HG03060 (cell line): Measurements from ENCODE around the gene RNASEH1.
"Not testable (repeated sequence)": the region's sequence is repeated elsewhere in the genome, so short reads cannot be mapped to it uniquely, and the experiment has no call there.

Source experiments
- ATAC-seq: cut with Tn5 transposase; IDR thresholded peaks from one replicate; pipeline ENCODE4 v1.9.1; 2021; ENCODE audit warnings: low read depth, moderate number of reproducible peaks; ENCODE audit not compliant: unreplicated experiment

Gene RNASEH1

DNA sequence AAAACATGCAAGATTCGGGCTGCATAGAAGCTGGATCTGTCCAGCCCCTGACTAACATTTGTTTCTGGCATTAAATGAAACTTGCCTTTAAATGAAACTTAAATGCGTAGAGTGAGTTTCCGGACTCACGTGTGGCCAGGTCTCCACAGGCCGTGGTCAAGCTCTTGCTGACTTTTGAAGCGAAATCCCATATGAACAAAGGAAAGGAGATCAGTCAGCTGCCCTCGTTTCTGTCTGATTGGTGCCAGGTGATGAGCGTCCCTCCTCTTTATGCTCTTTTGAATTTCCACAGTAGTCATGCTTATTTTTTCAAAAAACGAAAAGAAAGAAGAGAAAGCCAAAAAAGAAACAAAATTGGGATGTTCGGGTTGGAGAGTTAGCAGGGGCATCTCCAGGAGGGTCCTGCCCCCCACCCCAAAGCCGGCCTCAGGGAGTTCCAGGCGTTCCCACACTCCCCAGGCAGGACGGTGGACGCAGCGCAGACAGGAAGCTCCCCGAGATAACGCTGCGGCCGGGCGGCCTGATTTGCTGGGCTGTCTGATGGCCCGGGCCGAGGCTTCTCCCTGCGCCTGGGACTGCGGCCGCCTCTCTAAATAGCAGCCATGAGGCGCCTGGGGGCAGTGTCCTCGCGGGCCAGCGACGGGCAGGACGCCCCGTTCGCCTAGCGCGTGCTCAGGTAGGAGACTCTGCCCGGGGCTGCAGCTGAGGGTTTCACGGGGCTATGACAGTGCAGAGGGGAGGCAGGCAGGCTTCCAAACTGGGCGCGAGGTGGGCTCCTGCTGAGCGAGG is 36.6 kb upstream of the RNASEH1 start, which contains the start of gene COLEC11:
TSS of gene COLEC11 (plus strand) at position 620 of the 789 bp plus-strand sequence. CDS start 9,229 bp downstream, outside the sequence.
- ATAC-seq: no peak

DNA sequence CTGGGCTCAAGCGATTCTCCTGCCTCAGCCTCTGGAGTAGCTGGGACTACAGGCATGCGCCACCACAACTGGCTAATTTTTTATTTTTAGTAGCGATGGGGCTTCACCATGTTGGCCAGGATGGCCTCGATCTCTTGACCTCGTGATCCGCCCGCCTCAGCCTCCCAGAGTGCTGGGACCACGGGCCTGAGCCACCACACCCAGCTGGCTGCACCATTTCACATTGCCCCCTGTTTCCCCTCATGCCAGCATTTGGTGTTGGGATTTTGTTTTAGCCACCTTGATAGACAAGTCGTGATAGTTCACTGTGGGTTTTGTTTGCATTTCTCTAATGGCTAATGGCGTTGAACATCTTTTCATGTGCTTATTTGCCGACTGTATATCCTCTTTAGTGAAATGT is 31.0 kb upstream of the RNASEH1 start:
- no peak for ATAC-seq

DNA sequence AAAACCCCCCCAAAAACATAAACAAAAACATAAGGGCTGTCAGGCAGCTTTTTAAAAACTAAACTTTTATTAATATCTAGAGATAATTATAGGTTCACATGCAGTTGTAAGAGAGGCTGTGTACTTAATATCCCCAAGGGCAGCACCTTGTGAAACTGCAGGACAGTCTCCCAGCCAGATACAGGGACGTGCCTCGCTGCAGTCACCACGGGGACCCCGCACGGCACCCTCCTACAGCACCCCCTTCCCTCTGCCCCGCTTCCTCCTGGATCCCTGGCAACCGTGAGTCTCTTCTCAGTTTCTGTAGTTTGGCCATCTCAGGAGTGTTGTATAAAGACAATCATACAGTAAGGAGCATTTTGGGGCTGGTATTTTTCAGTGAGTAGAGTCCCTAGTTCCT is 30.0 kb upstream of the RNASEH1 start:
- ATAC-seq: no peak

DNA sequence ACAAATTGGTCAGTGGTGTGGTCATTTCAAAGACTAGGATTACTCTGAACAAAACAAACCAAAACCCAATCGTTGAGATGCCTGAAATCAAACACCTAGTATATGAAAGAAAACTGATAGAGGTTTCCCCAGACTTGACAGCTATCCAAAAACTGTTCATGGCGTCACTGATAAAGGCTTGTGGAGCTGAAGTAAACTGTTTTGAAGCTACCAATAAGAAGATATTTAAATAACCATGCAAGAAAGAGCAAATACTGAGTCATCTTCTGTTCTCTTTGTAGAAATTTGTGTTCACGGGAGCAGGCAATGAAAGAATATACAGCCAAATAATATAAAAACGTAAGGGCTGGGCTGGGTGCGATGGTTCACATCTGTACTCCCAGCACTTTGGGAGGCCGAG is 29.3 kb upstream of the RNASEH1 start:
- no peak for ATAC-seq

DNA sequence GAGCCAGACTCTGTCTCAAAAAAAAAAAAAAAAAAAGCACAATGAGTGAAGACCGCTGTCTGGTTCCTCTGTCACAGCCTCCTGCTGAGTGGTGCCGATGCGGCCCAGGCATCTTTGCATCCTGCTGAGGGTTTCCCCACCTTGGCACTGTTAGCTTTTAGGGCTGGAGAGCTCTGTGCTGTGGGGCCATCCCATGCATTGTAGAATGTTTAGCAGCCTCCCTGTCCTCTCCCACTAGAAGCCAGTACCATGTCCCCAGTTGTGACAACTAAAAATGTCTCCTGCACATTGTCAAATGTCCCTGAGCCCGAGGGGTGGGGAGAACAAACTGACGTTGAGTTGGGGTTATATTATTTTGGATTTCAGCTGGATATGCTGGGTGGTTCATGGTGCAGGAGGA is 28.9 kb upstream of the RNASEH1 start:
- ATAC-seq: no peak

GRCh38 chr2:3586220-3586619 is 28.1 kb upstream of the RNASEH1 start:
- ATAC-seq: no peak

DNA sequence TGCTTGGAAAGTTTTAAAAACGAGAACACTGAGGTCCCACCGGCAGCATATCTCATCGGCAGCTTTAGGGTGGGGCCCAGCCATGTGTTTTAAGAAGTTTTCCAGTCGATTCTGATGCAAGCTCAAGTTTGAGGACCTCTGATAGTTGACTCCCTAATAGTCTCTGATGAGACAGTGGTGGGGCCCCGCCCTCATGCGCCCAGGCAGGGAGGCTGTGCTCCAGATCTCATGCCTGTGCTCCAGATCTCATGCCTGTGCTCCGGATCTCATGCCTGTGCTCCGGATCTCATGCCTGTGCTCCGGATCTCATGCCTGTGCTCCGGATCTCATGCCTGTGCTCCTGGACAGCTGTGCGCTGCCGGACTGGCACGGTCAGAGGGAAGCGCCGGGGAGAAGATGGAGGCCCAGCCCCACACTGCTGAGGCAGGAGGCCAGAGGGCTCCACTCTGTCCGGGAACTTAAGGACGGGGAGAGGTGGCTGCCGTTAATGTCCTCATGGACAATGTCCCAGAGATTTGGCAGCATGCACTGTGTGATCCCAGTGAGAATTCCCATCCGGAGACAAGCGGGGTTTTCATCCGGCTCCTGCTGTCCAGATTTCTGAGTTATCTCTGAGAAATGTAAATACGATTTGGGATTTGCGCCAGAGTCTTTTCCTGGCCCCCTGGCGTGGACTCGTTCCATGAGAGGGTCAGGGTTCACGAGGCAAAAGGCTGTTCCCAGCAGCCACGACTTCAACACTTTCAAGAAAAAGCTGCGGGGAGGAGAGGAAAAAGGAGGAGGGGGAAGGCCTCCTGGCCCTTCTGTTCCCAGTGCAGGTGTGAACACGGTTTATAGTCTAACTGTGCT is 27.4 kb upstream of the RNASEH1 start:
- no peak for ATAC-seq

GRCh38 chr2:3584608-3585260 is 26.6 kb upstream of the RNASEH1 start:
- no peak for ATAC-seq

DNA sequence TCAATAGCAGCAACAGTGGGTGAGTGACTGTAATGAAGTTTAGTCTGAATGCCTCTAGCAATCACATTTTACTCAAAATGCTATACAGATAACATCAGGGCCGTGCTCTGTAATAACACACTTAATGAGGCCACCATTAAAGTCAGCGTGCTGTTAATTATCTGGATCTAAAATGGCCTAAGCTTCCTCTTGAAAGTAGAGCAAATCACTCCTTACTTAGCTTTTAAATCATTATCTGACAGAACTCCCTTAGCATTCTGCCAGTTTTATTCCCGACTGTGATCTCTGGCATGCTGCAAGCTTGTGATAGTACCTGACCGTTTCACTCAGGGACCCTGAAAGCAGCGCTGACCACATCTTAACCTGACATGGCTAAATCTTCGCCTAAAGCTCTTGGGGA is 25.9 kb upstream of the RNASEH1 start:
- ATAC-seq: no peak

DNA sequence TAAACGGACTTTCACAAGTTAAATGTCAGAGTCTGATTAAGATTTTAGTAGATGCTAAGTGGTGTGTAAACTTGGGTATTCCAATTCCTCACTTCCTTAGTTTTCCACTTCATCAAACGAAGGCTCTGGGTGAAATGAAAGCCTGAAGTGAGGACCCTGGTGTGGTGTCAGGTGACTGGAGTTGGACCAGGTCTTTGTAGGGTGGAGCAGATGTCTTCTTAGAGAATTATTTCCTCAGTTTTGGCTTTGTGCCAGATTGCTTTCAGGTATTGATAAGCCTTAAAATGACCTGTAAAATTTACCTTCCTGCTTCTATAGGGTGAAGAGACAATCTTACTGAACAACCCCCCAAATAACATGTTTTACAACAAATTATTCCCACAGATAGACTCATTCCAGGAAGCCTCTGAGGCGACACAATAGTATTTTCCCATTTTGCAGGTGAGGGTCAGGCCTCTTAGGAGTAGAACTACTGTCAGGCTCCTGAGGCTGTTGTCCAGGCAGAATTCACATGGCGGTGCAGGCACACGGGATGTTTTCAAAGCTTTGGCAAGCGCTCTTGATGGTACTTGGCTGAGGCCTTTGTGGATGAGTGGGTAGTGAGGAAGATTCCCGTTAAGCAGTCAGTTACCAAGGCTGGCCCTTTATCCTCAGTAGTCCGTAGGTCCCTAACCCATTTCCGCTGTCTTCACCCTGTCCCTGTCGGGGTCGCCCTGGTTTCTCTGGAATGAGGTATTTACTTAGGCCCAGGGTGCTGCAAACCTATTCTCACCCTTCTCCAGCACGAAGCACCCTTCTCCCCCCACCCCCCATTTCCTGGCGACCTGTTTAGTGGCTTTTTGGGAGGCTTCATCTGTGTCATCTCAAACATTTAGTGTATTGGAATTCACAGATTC is 23.5 kb upstream of the RNASEH1 start:
- no peak for ATAC-seq

DNA sequence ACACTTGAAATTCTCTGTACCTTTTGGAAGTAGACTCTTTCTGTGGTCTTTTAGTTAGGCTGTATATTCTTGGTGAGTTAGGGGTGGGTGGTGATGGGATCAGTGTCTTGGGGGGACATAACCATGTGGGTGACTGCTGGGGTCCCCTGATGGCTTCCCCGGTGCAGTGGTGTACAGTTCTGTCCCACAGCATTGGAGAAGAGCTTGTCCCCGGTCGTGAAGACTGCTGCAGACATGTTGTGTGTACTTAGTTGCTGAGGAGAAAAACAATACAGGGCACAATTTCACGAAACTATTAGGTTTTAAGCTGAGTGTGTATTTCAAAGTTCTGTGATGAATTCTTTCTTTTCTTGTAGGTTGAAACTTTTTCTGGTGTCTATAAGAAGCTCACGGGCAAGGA is 22.3 kb upstream of the RNASEH1 start:
- no peak for ATAC-seq

DNA sequence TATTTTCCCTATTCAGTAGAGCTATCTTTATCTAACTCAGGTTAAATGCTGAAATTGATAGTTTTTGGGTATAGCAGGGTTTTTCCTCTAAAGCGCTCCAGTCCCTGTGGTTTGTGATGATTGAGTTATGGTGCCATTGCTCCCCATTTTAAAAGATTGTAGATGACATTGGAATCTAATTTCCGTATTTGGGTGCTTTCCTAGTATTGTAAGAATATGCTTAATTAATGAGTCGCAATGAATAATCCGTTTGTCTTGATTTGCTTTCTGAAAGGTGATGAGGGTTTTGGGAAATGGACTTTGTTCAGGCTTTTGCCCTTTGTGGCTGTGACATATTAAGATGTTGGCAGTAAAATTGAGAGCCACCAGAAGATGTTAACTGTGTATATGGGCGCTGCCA is 20.9 kb upstream of the RNASEH1 start:
- no peak for ATAC-seq

DNA sequence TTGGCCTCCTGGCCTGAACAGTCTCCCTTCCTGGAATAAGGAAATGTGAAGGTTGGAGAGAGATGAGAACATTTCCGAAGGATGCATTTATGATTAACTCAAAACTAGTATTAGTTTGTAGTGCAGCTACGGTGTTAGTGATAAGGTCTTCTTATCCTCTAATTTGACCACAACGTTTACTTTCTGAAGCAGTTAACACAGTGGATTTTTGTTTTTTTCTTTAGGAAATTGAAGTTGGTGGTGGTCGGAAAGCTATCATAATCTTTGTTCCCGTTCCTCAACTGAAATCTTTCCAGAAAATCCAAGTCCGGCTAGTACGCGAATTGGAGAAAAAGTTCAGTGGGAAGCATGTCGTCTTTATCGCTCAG is 18.1 kb upstream of the RNASEH1 start:
- ATAC-seq: not testable (repeated sequence)

DNA sequence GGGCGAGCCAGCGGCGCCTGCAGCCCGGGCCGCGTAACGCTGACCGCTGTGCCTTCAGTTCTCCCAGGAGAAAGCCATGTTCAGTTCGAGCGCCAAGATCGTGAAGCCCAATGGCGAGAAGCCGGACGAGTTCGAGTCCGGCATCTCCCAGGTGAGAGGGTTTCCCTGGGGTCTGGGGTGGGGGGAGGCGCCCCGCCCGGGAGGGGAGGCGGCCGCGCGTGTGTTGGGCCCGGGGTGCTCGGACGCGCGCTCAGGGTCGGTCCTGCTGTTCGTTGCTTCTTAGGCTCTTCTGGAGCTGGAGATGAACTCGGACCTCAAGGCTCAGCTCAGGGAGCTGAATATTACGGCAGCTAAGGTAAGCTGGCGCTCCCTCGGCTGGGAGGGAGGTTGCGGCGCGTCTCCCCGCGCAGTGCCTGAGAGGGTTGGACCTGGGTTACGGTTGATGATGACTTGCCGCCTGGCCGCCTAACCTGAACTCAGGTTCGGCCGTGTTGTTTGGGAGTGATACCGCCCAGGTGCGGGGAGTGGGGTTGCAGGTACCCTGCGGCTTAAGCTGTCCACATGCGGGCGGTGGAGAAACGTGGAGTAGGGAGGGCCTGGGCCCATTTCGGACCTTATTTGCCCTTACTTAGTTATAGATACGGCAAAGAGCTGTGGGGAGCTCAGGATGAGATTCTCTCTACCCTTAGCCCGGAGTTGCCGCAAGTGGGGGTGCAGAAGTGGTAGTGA is 17.6 kb upstream of the RNASEH1 start:
- ATAC-seq: no peak

- ATAC-seq: no peak
These were observed 16.0 kb upstream of the RNASEH1 start for GRCh38 chr2:3574155-3574554.

- ATAC-seq: no peak
These were observed 14.5 kb upstream of the RNASEH1 start for GRCh38 chr2:3572620-3573019.

GRCh38 chr2:3571284-3571683 is 13.2 kb upstream of the RNASEH1 start:
- ATAC-seq: no peak

DNA sequence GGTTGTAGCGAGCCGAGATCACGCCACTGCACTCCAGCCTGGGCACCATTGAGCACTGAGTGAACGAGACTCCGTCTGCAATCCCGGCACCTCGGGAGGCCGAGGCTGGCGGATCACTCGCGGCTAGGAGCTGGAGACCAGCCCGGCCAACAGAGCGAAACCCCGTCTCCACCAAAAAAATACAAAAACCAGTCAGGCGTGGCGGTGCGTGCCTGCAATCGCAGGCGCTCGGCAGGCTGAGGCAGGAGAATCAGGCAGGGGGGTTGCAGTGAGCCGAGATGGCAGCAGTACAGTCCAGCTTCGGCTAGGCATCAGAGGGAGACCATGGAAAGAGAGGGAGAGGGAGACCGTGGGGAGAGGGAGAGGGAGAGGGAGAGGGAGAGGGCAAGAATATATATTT is 11.5 kb upstream of the RNASEH1 start:
- not testable (repeated sequence) for ATAC-seq

- no peak for ATAC-seq
These were observed 8.7 kb upstream of the RNASEH1 start for GRCh38 chr2:3566806-3567205.

- ATAC-seq: no peak
These were observed 7.0 kb upstream of the RNASEH1 start for GRCh38 chr2:3565117-3565516.
